ENCODE results near the gene TLK1. TPM values are rescaled to one million over a fixed set of nuclear protein-coding genes. Genes with fewer than 3 reads are reported as not detected.
A peak's percentile ranks its signal among the peaks of the same experiment; 100 is the strongest.

The TLK1 gene
- total and polyA plus RNA-seq, 2 of the 4 experiments (the other 2 are of a cell fraction): 7.3 to 12.5 TPM

GRCh38 chr2:171136024-171136423 lies 24.7 kb downstream of the TLK1 start:
- Histone ChIP-seq H2BK15ac (ENCODE audit: low read depth, low read length) (no peak overlapping the region), H3K56ac (ENCODE audit: extremely low read depth, insufficient read depth, low read length) (no peak overlapping the region), H2BK20ac (ENCODE audit: low read depth, low read length) (no peak overlapping the region), H3K4me1 (ENCODE audit: control insufficient read depth, insufficient read depth, low read length) (peaks cover 2% of the 10 kb centered on the region), H3K18ac (ENCODE audit: low read depth, low read length) (no peak overlapping the region), H3K9ac (ENCODE audit: low read depth, low read length) (no peak overlapping the region), H3K14ac (replicated peaks; ENCODE audit: low read depth, low read length) (no peak overlapping the region), H3K23ac (ENCODE audit: low read depth, low read length) (no peak overlapping the region), H3K4me2 (ENCODE audit: low read depth, low read length) (no peak overlapping the region), H2AK5ac (ENCODE audit: low read depth, low read length) (no peak overlapping the region), H4K8ac (ENCODE audit: low read depth in 2 of 2, low read length in 2 of 2) (no peak overlapping the region), H2AK9ac (replicated peaks; ENCODE audit: low read depth, low read length, poor library complexity) (no peak overlapping the region), H4K5ac (ENCODE audit: low read depth, low read length) (no peak overlapping the region), H3K27me3 (ENCODE audit: control insufficient read depth, insufficient read depth, low read length) (no peaks in the 10 kb centered on the region), H2BK120ac (ENCODE audit: low read depth, low read length) (no peak overlapping the region), H4K20me1 (ENCODE audit: insufficient read depth, low read length) (peaks cover 65% of the 10 kb centered on the region), H3K4me3 (ENCODE audit: insufficient read depth, low read depth, low read length) (no peak overlapping the region), H3K9me1 (ENCODE audit: insufficient read depth, low read length) (no peaks in the 10 kb centered on the region; the same call in none of the 2 replicates), H2AFZ (replicated peaks; ENCODE audit: low read length, poor library complexity) (no peak overlapping the region), H3K79me1 (ENCODE audit: low read depth in 1 of 2, low read length in 2 of 2) (peaks cover 16 to 69% of the 10 kb centered on the region in 2 experiments), H3K27ac (ENCODE audit: insufficient read depth, low read length) (no peak overlapping the region), H3K9me3 (ENCODE audit: control insufficient read depth, insufficient read depth, low read length) (no peaks in the 10 kb centered on the region), H3K4ac (ENCODE audit: low read depth, low read length) (no peak overlapping the region), H4K91ac (ENCODE audit: insufficient read depth, low read depth, low read length) (no peak overlapping the region), H3K36me3 (ENCODE audit: control insufficient read depth, insufficient read depth, low read length) (no peaks in the 10 kb centered on the region), H2BK5ac (ENCODE audit: low read depth, low read length, poor library complexity, severe bottlenecking) (peak overlapping the region; percentile 46)
- dilution Hi-C loops (cut with HindIII; ENCODE audit: low sequenced_read_pairs, unreplicated experiment): no loop called here
- POLR2A ChIA-PET (ENCODE audit: unreplicated experiment): no interaction called here
- intact Hi-C loops (cut with micrococcal nuclease): no loop called here
- in situ Hi-C loops (cut with MboI; ENCODE audit: low sequenced_read_pairs): no loop called here
- TF ChIP-seq CEBPB (IDR thresholded peaks at IDR 0.05; ENCODE audit: low read depth, low read length): no peak
- TF ChIP-seq SMC3 (IDR thresholded peaks at IDR 0.05; ENCODE audit: low read depth, low read length): no peak
- no peak for TF ChIP-seq NFE2L2 (IDR thresholded peaks at IDR 0.05; ENCODE audit: low read depth, low read length)
- no peak for TF ChIP-seq MAFK (IDR thresholded peaks at IDR 0.05; ENCODE audit: low read depth, low read length)
- TF ChIP-seq MAZ (IDR thresholded peaks at IDR 0.05; ENCODE audit: borderline replicate concordance, low read depth, low read length): no peak
- no peak for TF ChIP-seq MXI1 (IDR thresholded peaks at IDR 0.05; ENCODE audit: borderline replicate concordance, low read depth, low read length)
- no peak for TF ChIP-seq RFX5 (IDR thresholded peaks at IDR 0.05; ENCODE audit: low read depth, low read length)
- no peak for TF ChIP-seq CHD1 (IDR thresholded peaks at IDR 0.05; ENCODE audit: low read depth, low read length)
- TF ChIP-seq RAD21 (IDR thresholded peaks at IDR 0.05; ENCODE audit: low read length): no peak
- TF ChIP-seq ELK1 (IDR thresholded peaks at IDR 0.05; ENCODE audit: borderline replicate concordance, low read depth, low read length): no peak
- no peak for TF ChIP-seq CTCF (conservative IDR thresholded peaks at IDR 0.05; ENCODE audit: low read depth, low read length)
- TF ChIP-seq RCOR1 (IDR thresholded peaks at IDR 0.05; ENCODE audit: insufficient replicate concordance, low read length): no peak
- TF ChIP-seq BHLHE40 (IDR thresholded peaks at IDR 0.05; ENCODE audit: low read depth, low read length): no peak
- TF ChIP-seq POLR2A (IDR thresholded peaks at IDR 0.05; ENCODE audit: low read depth, low read length): no peak
- no peak for TF ChIP-seq USF2 (IDR thresholded peaks at IDR 0.05; ENCODE audit: low read depth, low read length)
- TF ChIP-seq FOS (IDR thresholded peaks at IDR 0.05; ENCODE audit: low read depth, low read length): no peak
- ATAC-seq (ENCODE audit: low read depth) (no peak), DNase-seq (no peak)
- WGBS, 2 experiments (ENCODE audit: extremely low coverage in 2 of 2, insufficient read length in 1 of 2): no CpG with 5 or more reads among the region's 4 CpGs
- BruUV-seq (replicated peaks): no TSS peak
- CTCF ChIA-PET: no interaction called here
